NCI-H2081 (cell line): Measurements from ENCODE around the gene PSMB5.

Source experiments
- DNase-seq, 2 experiments: peaks; one replicate each; lab custom pipeline; 2025; lab: John Stamatoyannopoulos, UW

The PSMB5 gene

DNA sequence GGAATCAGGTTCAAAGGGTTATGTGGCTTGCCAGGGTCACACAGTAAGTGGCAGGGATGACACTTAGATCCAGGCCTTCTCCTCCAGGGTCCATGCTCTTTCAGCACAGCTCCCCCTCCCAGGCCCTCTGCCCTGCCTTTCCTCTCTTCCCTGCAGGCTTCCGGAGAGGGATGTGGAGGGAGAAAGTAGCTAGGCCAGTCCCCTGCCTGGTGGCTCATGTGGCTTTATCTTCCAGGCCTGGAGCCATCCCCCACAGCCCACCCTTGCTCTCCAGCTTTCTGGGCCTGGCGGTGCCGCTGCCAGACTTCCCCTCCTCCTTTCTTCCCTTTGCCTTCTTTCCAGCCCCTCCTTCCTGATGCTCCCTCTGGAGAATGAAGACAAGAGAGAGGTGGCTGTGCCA is 9.1 kb upstream of the PSMB5 start:
- DNase-seq, result no peak

GRCh38 chr14:23043145-23043544 is 8.4 kb upstream of the PSMB5 start:
- no peak for DNase-seq

GRCh38 chr14:23042162-23042965 is 7.7 kb upstream of the PSMB5 start, which contains the start of gene PSMB11:
Gene PSMB11, plus strand, starts transcription at chr14:23042212. Its CDS starts 14 bp downstream, at chr14:23042226.
- no peak for DNase-seq

- no peak for DNase-seq
These were observed 7.0 kb upstream of the PSMB5 start for GRCh38 chr14:23041729-23042128.

DNA sequence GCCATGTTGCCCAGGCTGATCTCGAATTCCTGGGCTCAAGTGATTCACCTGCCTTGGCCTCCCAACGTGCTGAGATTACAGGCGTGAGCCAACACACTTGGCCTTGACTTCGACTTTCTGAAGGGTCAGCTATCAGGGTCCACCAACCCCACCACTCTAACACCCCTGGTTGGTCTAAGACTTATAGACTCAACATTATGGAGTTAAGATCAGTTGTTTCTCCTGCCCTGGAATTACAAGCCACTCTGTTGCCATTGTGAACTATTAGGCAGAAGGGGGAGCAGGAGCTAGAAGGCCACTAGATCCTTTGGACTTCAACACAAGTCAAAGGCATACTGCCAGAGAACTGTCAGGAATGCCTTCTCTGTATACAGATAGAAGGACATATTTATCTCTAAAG is 5.4 kb upstream of the PSMB5 start:
- DNase-seq, result no peak

DNA sequence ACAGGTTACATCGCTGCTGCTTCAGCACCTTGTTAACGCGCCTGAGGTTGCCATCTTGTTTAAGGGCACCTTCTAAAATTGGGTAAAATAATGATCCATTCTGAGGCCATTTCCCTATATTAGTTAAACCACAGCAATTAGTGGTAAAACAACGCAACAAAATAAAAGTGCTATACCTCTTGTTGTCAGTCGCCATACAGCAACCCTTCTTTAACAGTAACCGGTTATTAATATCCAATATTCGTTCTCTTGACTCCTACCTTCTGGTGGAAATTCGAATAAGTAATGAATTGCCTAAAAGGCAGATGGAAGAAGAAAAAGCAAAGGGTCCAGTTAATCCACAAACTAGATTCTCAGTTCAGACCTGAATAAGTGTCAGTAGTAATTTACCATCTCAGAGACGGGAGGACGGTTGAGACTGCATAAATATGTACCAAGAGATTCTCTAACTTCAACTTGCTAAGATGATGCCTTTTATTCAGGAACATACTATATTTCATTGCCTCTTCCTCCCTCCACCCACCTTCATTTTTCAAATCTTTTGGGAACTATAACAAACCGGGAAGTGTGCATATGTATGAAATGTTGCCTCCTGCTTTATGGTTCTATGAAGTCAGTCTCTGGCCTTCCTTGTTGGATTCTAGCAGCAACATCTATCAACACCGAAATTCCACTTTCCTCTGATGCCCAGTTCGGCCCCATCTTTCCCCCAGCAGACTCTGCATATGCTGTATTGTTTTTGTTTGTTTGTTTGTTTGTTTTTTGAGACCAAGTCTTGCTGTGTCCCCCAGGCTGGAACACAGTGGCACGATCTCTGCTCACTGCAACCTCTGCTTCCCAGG is 824 bp upstream of the PSMB5 start:
- no peak for DNase-seq

GRCh38 chr14:23033801-23034497 is 751 bp downstream of the PSMB5 start:
- DNase-seq, result no peak

- no peak for DNase-seq
These were observed 1.4 kb downstream of the PSMB5 start for GRCh38 chr14:23033251-23033727.

DNA sequence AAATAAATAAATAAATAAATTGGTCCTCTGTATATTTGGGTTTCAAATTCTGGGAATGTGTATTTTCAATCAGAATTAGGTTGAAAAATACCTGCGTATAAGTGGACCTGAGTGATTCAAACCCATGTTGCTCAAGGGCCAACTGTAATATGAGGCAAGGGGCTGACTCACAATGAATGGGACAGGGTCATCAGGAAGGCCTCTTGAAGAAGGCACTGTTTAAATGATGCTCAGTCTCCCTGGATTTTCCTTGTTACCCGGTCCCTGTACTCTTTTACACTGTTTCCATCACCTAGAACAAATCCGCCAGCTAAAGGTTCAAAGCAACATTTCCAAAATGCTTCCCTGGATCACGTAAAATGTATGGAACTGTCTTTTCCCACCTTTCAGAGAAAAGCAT is 3.8 kb downstream of the PSMB5 start:
- DNase-seq, result no peak

DNA sequence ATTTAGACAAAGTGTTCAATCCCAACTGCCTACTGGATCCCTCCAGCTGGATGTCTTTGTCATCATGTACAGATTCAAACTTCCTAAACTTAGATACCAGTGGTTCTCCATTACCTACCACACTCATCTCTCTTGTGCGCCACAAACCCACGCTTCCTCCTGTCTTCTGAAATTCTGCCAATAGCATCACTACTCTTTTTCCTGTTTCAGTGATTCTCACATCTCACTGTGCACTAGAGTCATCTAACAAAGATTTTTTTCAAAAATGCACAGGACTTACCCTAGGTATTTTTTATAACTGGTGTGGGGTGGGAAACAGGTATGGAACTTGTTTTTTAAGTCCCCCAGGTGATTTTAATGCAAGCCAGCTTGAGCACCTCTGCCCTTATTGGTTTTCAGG is 5.9 kb downstream of the PSMB5 start:
- no peak for DNase-seq

DNA sequence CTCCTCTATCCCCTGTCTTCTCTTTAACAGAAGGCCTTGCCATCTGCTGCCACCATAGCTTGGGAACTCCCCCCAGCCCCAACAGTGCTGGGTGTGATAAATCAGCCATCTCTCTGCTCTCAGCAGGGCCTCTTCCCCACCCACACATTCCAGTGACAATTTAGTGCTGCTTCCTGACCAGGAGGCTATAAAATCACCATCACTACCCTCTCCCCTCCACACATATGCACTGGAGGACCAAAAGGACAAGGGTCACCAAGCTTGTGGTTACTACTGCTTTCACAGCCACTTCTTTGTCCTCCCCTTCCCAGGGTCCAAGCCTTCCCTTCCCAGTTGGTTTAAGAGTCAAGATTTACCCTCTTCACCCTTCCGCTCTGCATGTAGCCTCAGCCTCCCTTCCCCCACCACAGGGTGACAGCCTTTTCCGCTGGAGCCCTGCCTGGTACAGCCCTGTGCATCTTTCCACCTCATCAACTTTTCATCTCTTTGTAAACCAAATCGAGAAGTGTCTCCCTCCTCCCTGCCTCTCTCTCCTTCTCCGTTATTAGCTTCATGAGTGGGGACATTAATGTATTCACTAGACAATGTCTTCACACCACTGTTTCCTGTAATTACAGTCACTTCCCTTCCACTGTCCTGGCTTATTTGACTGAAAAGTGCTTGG is 9.4 kb downstream of the PSMB5 start:
- no peak for DNase-seq

- DNase-seq, result no peak
These were observed 10.1 kb downstream of the PSMB5 start for GRCh38 chr14:23024612-23025075.

DNA sequence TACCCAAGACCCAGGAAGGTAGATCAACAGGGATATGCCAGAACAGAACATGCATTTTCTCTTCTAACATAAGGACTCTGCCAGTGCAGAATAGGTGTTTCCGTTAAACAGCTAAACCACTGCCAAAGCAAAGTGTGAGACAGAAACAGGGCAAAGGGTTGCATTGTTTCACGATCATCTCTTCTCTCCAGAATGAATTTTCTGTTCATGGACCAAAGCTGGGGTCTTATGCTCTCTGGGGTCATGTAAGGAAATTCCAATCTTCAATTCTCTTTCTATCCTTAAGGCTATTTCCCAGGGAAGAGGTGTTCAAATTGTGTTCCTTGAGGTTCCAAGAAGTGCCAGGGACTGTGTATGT is 10.9 kb downstream of the PSMB5 start:
- no peak for DNase-seq

DNA sequence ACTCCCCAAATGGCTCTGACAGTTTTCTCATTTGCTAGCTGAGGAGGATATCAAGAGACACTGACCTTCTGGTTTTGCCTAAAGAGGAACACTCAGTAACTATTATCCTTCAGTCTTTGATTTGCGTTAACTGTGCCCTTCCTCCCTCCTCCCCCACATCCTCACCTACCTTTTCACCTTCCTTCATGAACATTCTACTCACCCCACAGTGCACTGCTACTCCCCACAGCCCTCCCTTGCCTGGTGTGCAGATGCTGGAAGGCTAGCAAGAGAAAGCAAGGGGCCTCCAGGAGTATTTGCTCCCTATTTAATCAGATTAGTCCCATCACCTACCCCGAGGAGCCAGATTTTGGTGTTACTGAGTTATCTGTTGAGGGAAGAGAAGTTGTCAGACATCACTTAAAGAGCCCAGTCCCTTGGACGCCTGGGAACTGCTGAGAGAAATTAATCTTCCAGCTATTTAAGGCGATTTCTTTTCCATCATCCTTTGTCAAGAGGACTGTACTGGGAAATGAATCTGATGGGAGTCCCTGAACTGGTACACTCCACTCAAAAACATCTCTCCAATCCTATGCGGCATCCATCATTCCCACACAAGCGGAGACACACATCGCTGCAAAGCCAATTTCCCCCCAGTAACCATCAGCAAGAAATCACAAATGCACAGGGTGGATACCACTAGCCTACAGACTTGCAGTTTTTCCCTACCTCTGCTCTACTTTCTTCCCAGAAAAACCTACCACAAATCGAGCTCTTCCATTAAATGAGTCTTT is 11.5 kb downstream of the PSMB5 start:
- no peak for DNase-seq

DNA sequence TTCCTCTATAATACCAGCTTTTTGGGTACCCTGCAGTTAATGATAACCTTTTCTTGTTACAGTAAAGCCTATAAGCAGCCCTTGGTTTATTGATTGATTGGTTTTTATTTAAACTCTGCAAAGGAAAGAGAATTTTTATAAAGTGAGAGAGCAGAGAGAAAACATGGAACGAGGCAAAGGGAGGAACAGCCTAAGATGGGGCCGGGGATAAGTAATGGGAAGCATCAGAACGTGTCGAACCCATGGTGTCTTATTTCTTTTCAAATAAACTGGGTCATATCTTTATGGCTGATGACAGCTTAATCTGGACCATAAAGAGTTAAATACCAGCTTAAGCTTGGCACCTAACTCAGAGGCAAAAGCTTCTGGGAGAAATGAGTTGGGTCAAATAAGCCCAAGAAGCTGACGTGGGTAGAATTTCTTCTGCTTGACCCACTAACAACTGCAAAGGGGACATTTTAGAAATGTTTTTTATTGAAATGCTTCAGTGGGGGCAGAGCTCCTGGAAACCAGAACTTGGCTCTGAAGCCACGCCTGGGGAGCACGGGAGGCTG is 12.7 kb downstream of the PSMB5 start:
- DNase-seq, result no peak

- DNase-seq, result no peak
These were observed 13.3 kb downstream of the PSMB5 start for GRCh38 chr14:23021434-23021833.

- no peak for DNase-seq
These were observed 14.3 kb downstream of the PSMB5 start for GRCh38 chr14:23020143-23021128.

DNA sequence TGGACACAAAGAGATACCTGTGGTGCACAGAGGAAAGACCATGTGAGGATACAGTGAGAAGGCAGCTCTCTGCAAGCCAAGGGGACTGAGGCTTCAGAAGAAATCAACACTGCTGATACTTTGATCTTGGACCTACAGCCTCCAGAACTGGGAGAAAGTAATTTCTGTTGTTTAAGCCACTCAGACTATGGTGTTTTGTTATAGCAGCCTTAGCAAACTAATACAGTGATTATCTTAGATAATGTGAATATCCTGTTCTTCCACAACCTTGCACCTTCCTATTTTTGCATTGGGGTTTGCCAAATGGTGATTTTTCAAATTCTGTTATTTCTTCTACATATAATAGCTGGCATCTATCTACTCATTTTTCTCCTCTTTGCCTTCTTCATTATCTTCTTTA is 16.6 kb downstream of the PSMB5 start:
- DNase-seq, result no peak

DNA sequence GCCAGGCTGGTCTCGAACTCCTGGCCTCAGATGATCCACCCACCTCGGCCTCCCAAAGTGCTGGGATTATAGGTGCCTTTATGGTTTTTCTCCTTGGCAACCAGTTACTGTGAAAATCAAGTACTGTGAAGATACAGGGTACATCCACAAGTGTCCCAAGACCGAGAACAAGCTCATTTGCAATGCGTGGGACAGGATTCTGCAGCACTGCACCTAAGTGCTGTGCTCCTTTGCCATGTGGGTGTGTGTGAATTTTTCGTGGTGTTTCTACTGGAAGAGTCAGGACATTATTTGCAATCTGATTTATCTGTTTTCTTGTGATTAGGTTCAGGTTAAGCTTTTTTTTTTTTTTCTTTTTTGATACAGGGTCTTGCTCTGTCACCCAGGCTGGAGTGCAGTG is 17.6 kb downstream of the PSMB5 start:
- no peak for DNase-seq

DNA sequence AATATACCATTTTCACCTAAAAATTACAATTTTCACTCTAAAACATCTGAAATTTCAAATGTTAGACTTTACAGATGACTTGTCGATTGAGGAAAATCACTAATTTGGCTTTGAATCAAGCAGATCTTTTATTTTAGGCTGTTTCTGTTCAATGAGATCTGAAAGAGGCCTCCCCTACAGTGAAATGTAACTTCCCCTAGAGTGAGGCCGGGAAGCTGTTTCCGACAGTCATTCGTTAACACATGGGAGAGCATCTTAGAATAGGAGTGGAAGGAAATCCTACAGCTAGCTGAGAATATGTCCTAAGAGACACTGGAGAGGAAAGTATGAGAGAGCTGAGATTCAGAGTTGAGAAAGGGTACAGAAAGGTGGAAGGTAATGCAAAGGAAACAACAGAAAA is 19.1 kb downstream of the PSMB5 start:
- DNase-seq, result no peak
